22Rv1 (cell line): ENCODE data around the gene STUM.
A peak's percentile ranks its signal among the peaks of the same experiment; 100 is the strongest.

ENCODE experiments used
- H3K27ac ChIP-seq: fragments of 450-650 bp; 2 replicates; pipeline ENCODE4 v1.5.1; 2017
- CTCF ChIP-seq: fragments of 450-650 bp; IDR thresholded peaks from 2 replicates; pipeline ENCODE4 v1.5.1; 2017; ENCODE audit warnings: mild to moderate bottlenecking
- ZFX ChIP-seq: fragments of 450-650 bp; IDR thresholded peaks from 2 replicates; pipeline ENCODE4 v1.6.1; 2017; ENCODE audit warnings: antibody characterized with exemption, borderline replicate concordance

The STUM gene

GRCh38 chr1:226631229-226632000 is 82.9 kb downstream of the STUM start:
- no peak overlapping the region for H3K27ac ChIP-seq
- TF ChIP-seq CTCF: no peak
- no peak for TF ChIP-seq ZFX

- TF ChIP-seq ZFX (no peak), CTCF (no peak)
- no peak overlapping the region for H3K27ac ChIP-seq
These were observed 83.8 kb downstream of the STUM start for GRCh38 chr1:226632169-226632879.

GRCh38 chr1:226632922-226633351 is 84.4 kb downstream of the STUM start:
- no peak overlapping the region for H3K27ac ChIP-seq
- TF ChIP-seq ZFX: no peak
- TF ChIP-seq CTCF: no peak

GRCh38 chr1:226633541-226634165 is 85.1 kb downstream of the STUM start:
- no peak for TF ChIP-seq ZFX
- TF ChIP-seq CTCF: no peak
- no peak overlapping the region for H3K27ac ChIP-seq

DNA sequence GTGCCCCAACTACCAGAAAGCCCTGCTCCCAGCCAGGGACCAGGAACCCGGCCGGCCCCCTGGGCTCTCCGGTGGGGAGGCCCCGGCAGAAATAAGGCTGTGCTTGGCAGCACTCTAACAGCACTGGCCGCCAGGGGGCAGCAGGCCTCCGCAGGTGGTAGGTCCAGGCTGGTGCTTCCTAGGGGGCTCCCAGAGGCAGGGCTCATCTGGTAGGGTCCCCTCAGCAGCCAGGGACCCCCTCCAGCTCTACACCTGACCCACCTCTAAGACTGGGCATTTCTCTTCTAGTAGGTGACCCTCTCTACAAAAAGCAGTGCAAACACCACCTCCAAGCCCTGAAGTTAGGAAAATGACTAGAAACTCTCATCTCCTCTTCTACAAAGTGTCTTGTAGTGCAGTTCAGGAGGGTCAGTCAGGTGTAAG is 85.6 kb downstream of the STUM start:
- no peak overlapping the region for H3K27ac ChIP-seq
- TF ChIP-seq CTCF (peak; percentile 99), ZFX (no peak)

GRCh38 chr1:226634611-226635246 is 86.2 kb downstream of the STUM start:
- H3K27ac ChIP-seq: no peak overlapping the region
- TF ChIP-seq CTCF (no peak), ZFX (no peak)
